Measurements from ENCODE around the gene ZSCAN31.
A peak's percentile ranks its signal among the peaks of the same experiment; 100 is the strongest.

The ZSCAN31 gene

GRCh38 chr6:28353356-28353755, 17.4 kb upstream of the ZSCAN31 start:
- DNase-seq (ENCODE audit: low read depth in 2 of 2), result no peak

- no peak for DNase-seq (ENCODE audit: low read depth in 2 of 2)
Measured at GRCh38 chr6:28351493-28351925, 15.6 kb upstream of the ZSCAN31 start.

GRCh38 chr6:28351087-28351486, 15.1 kb upstream of the ZSCAN31 start:
- DNase-seq (ENCODE audit: low read depth in 2 of 2), result no peak

- peak; percentile 80 to 82 for DNase-seq (ENCODE audit: low read depth in 2 of 2)
Measured at GRCh38 chr6:28349892-28350737, 14.2 kb upstream of the ZSCAN31 start, which contains the start of gene ZKSCAN3. Gene ZKSCAN3 (plus strand): TSS chr6:28349947. CDS start chr6:28359587, 9,640 bp downstream.

GRCh38 chr6:28349344-28349891, 13.5 kb upstream of the ZSCAN31 start:
- no peak for DNase-seq (ENCODE audit: low read depth in 2 of 2)

- no peak for DNase-seq (ENCODE audit: low read depth in 2 of 2)
Measured at GRCh38 chr6:28347119-28347518, 11.2 kb upstream of the ZSCAN31 start.

- DNase-seq (ENCODE audit: low read depth in 2 of 2), result no peak
Measured at GRCh38 chr6:28345201-28345600, 9.3 kb upstream of the ZSCAN31 start.

GRCh38 chr6:28343898-28344677, 8.1 kb upstream of the ZSCAN31 start:
- DNase-seq (ENCODE audit: low read depth in 2 of 2), result no peak

GRCh38 chr6:28340310-28341095, 4.6 kb upstream of the ZSCAN31 start:
- DNase-seq (ENCODE audit: low read depth in 2 of 2), result no peak

GRCh38 chr6:28337121-28337520, 1.2 kb upstream of the ZSCAN31 start:
- DNase-seq (ENCODE audit: low read depth in 2 of 2), result no peak

- peak in 1 of 2 donors; percentile 7 for DNase-seq (ENCODE audit: low read depth in 2 of 2)
Measured at GRCh38 chr6:28336284-28337120, 554 bp upstream of the ZSCAN31 start.

- no peak for DNase-seq (ENCODE audit: low read depth in 2 of 2)
Measured at GRCh38 chr6:28335040-28335563, 846 bp downstream of the ZSCAN31 start.

GRCh38 chr6:28334286-28335039, 1.5 kb downstream of the ZSCAN31 start:
- no peak for DNase-seq (ENCODE audit: low read depth in 2 of 2)

GRCh38 chr6:28333599-28334018, 2.3 kb downstream of the ZSCAN31 start:
- no peak for DNase-seq (ENCODE audit: low read depth in 2 of 2)

- DNase-seq (ENCODE audit: low read depth in 2 of 2), result no peak
Measured at GRCh38 chr6:28333047-28333446, 2.9 kb downstream of the ZSCAN31 start.

GRCh38 chr6:28330041-28330440, 5.9 kb downstream of the ZSCAN31 start:
- DNase-seq (ENCODE audit: low read depth in 2 of 2), result no peak

- no peak for DNase-seq (ENCODE audit: low read depth in 2 of 2)
Measured at GRCh38 chr6:28326371-28326948, 9.5 kb downstream of the ZSCAN31 start.

- no peak for DNase-seq (ENCODE audit: low read depth in 2 of 2)
Measured at GRCh38 chr6:28323813-28324424, 12.0 kb downstream of the ZSCAN31 start.

GRCh38 chr6:28322661-28323060, 13.3 kb downstream of the ZSCAN31 start:
- no peak for DNase-seq (ENCODE audit: low read depth in 2 of 2)
